ENCODE measurements around the gene TIMP1.

DNA sequence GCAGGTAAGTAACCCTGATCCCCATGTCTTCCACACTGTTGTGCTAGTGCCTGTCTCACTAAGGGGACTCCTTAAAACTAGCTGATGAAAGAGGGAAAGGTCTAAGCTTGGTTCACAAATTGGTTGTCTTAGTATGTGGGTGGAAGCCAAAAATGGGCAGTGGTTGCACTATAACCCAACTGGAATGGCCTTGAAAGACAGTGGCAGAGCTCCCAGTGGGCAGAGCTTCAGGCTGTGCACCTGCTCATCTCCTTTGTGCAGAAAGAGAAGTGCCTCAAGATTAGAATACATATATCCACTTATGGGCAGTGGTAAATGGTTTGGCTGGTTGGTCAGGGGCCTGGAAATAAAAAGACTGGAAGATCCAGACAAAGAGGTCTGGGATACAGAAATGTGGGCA is 30.2 kb downstream of the TIMP1 start:
- TF ChIP-seq POLR2AphosphoS5 (IDR thresholded peaks at IDR 0.05; ENCODE audit: low read depth) (no peak), ZNF331 (CRISPR knock-in tag; IDR thresholded peaks at IDR 0.05; ENCODE audit: low read depth) (no peak), EZH2 (IDR thresholded peaks at IDR 0.05; ENCODE audit: low read depth, unreplicated experiment) (no peak), STAT1 (IDR thresholded peaks at IDR 0.05; ENCODE audit: unreplicated experiment) (no peak)
- TF ChIP-seq, protein P1, sequence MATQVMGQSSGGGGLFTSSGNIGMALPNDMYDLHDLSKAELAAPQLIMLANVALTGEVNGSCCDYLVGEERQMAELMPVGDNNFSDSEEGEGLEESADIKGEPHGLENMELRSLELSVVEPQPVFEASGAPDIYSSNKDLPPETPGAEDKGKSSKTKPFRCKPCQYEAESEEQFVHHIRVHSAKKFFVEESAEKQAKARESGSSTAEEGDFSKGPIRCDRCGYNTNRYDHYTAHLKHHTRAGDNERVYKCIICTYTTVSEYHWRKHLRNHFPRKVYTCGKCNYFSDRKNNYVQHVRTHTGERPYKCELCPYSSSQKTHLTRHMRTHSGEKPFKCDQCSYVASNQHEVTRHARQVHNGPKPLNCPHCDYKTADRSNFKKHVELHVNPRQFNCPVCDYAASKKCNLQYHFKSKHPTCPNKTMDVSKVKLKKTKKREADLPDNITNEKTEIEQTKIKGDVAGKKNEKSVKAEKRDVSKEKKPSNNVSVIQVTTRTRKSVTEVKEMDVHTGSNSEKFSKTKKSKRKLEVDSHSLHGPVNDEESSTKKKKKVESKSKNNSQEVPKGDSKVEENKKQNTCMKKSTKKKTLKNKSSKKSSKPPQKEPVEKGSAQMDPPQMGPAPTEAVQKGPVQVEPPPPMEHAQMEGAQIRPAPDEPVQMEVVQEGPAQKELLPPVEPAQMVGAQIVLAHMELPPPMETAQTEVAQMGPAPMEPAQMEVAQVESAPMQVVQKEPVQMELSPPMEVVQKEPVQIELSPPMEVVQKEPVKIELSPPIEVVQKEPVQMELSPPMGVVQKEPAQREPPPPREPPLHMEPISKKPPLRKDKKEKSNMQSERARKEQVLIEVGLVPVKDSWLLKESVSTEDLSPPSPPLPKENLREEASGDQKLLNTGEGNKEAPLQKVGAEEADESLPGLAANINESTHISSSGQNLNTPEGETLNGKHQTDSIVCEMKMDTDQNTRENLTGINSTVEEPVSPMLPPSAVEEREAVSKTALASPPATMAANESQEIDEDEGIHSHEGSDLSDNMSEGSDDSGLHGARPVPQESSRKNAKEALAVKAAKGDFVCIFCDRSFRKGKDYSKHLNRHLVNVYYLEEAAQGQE (IDR thresholded peaks at IDR 0.05; ENCODE audit: unreplicated experiment) = no peak
- TF ChIP-seq, protein P2, sequence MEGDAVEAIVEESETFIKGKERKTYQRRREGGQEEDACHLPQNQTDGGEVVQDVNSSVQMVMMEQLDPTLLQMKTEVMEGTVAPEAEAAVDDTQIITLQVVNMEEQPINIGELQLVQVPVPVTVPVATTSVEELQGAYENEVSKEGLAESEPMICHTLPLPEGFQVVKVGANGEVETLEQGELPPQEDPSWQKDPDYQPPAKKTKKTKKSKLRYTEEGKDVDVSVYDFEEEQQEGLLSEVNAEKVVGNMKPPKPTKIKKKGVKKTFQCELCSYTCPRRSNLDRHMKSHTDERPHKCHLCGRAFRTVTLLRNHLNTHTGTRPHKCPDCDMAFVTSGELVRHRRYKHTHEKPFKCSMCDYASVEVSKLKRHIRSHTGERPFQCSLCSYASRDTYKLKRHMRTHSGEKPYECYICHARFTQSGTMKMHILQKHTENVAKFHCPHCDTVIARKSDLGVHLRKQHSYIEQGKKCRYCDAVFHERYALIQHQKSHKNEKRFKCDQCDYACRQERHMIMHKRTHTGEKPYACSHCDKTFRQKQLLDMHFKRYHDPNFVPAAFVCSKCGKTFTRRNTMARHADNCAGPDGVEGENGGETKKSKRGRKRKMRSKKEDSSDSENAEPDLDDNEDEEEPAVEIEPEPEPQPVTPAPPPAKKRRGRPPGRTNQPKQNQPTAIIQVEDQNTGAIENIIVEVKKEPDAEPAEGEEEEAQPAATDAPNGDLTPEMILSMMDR (conservative IDR thresholded peaks at IDR 0.05; ENCODE audit: low read depth in 2 of 2) = no peak

All from GM23338 (cell line).